KMS-11 (cell line): ENCODE measurements around the gene B2M.

Experiments used
- H2AFZ ChIP-seq: fragments of 200-600 bp; sonication (generic); 2 replicates; pipeline ENCODE4 v1.6.1; 2016; ENCODE audit warnings: antibody characterized with exemption, mixed run types, low read depth
- H3K27ac ChIP-seq: fragments of 200-600 bp; sonication (generic); 2 replicates; pipeline ENCODE4 v1.6.1; 2016; ENCODE audit warnings: mild to moderate bottlenecking, mixed run types
- H3K27me3 ChIP-seq: fragments of 200-600 bp; sonication (generic); 2 replicates; pipeline ENCODE4 v1.6.1; 2017; ENCODE audit warnings: mild to moderate bottlenecking, low read depth, mixed run types, moderate library complexity; ENCODE audit not compliant: insufficient read depth
- H3K36me3 ChIP-seq: fragments of 200-600 bp; sonication (generic); 2 replicates; pipeline ENCODE4 v1.6.1; 2017; ENCODE audit warnings: mild to moderate bottlenecking, mixed run types; ENCODE audit not compliant: insufficient read depth
- H3K4me1 ChIP-seq: fragments of 200-600 bp; sonication (generic); 2 replicates; pipeline ENCODE4 v1.6.1; 2016; ENCODE audit warnings: mild to moderate bottlenecking, low read depth, mixed run types; ENCODE audit not compliant: poor library complexity, severe bottlenecking
- H3K4me2 ChIP-seq: fragments of 200-600 bp; sonication (generic); 2 replicates; pipeline ENCODE4 v1.7.0; 2016; ENCODE audit warnings: mild to moderate bottlenecking, mixed run types
- H3K4me3 ChIP-seq: fragments of 200-600 bp; sonication (generic); IDR thresholded peaks from 2 replicates; pipeline ENCODE4 v1.6.1; 2017; ENCODE audit warnings: low read depth, low read length, mixed read lengths; ENCODE audit not compliant: insufficient read depth
- H3K79me2 ChIP-seq: fragments of 200-600 bp; sonication (generic); 2 replicates; pipeline ENCODE4 v1.6.1; 2016; ENCODE audit warnings: low read depth, mixed run types; ENCODE audit not compliant: insufficient read depth
- H3K9ac ChIP-seq: fragments of 200-600 bp; sonication (generic); 2 replicates; pipeline ENCODE4 v1.6.1; 2016; ENCODE audit warnings: mild to moderate bottlenecking, mixed run types
- H4K20me1 ChIP-seq: fragments of 200-600 bp; sonication (generic); 2 replicates; pipeline ENCODE4 v1.6.1; 2016; ENCODE audit warnings: mild to moderate bottlenecking, mixed run types; ENCODE audit not compliant: insufficient read depth
- CTCF ChIP-seq: fragments of 200-600 bp; sonication (generic); conservative IDR thresholded peaks from 2 replicates; pipeline ENCODE4 v1.6.1; 2017; ENCODE audit warnings: low read depth, mild to moderate bottlenecking, antibody characterized with exemption, low read length, moderate library complexity, mixed read lengths

The B2M gene

GRCh38 chr15:44715797-44716334 lies 4.5 kb downstream of the B2M start:
- no peaks in the 10 kb centered on the region for H3K27me3 ChIP-seq
- peaks cover 80% of the 10 kb centered on the region for H3K4me1 ChIP-seq
- H3K27ac ChIP-seq, result peak overlapping the region; percentile 19; the same call in 1 of the 2 replicates
- no peak overlapping the region for H3K9ac ChIP-seq
- no peak for TF ChIP-seq CTCF
- H3K4me2 ChIP-seq, result no peak overlapping the region; the same call in 1 of the 2 replicates
- peaks cover 56% of the 10 kb centered on the region for H3K79me2 ChIP-seq
- no peak overlapping the region for H3K4me3 ChIP-seq
- H2AFZ ChIP-seq, result no peak overlapping the region
- H4K20me1 ChIP-seq, result peaks cover 36% of the 10 kb centered on the region
- H3K36me3 ChIP-seq, result peaks cover 17% of the 10 kb centered on the region

DNA sequence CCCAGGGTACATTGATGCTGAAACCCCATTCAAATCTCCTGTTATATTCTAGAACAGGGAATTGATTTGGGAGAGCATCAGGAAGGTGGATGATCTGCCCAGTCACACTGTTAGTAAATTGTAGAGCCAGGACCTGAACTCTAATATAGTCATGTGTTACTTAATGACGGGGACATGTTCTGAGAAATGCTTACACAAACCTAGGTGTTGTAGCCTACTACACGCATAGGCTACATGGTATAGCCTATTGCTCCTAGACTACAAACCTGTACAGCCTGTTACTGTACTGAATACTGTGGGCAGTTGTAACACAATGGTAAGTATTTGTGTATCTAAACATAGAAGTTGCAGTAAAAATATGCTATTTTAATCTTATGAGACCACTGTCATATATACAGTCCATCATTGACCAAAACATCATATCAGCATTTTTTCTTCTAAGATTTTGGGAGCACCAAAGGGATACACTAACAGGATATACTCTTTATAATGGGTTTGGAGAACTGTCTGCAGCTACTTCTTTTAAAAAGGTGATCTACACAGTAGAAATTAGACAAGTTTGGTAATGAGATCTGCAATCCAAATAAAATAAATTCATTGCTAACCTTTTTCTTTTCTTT lies 5.8 kb downstream of the B2M start:
- no peaks in the 10 kb centered on the region for H3K27me3 ChIP-seq
- H3K9ac ChIP-seq, result no peak overlapping the region
- H3K79me2 ChIP-seq, result peaks cover 48% of the 10 kb centered on the region
- no peak overlapping the region for H2AFZ ChIP-seq
- peaks cover 92% of the 10 kb centered on the region for H3K4me1 ChIP-seq
- H3K4me3 ChIP-seq, result no peak overlapping the region
- no peak overlapping the region for H3K27ac ChIP-seq
- TF ChIP-seq CTCF, result no peak
- H4K20me1 ChIP-seq, result peaks cover 36% of the 10 kb centered on the region
- H3K4me2 ChIP-seq, result peak overlapping the region; percentile 3; the same call in 1 of the 2 replicates
- H3K36me3 ChIP-seq, result peaks cover 17% of the 10 kb centered on the region

DNA sequence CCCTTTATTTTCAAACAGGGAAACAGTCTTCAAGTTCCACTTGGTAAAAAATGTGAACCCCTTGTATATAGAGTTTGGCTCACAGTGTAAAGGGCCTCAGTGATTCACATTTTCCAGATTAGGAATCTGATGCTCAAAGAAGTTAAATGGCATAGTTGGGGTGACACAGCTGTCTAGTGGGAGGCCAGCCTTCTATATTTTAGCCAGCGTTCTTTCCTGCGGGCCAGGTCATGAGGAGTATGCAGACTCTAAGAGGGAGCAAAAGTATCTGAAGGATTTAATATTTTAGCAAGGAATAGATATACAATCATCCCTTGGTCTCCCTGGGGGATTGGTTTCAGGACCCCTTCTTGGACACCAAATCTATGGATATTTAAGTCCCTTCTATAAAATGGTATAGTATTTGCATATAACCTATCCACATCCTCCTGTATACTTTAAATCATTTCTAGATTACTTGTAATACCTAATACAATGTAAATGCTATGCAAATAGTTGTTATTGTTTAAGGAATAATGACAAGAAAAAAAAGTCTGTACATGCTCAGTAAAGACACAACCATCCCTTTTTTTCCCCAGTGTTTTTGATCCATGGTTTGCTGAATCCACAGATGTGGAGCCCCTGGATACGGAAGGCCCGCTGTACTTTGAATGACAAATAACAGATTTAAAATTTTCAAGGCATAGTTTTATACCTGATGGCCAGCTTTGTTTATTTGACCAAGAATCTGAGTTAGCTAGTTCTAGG lies 7.0 kb downstream of the B2M start:
- Histone ChIP-seq H3K36me3 (peaks cover 17% of the 10 kb centered on the region), H3K4me3 (no peak overlapping the region), H3K27me3 (no peaks in the 10 kb centered on the region), H3K27ac (peak overlapping the region; percentile 47; the same call in 1 of the 2 replicates), H2AFZ (no peak overlapping the region), H3K4me1 (peaks cover 93% of the 10 kb centered on the region), H3K4me2 (peak overlapping the region; percentile 23; the same call in 1 of the 2 replicates), H4K20me1 (peaks cover 29% of the 10 kb centered on the region), H3K9ac (no peak overlapping the region), H3K79me2 (peaks cover 35% of the 10 kb centered on the region)
- TF ChIP-seq CTCF, result no peak

GRCh38 chr15:44718927-44719292 lies 7.6 kb downstream of the B2M start:
- Histone ChIP-seq H3K36me3 (peaks cover 17% of the 10 kb centered on the region), H3K27me3 (no peaks in the 10 kb centered on the region), H3K4me2 (peak overlapping the region; percentile 23; the same call in 1 of the 2 replicates), H2AFZ (no peak overlapping the region), H3K27ac (peak overlapping the region; percentile 47), H3K4me1 (peaks cover 90% of the 10 kb centered on the region), H3K9ac (no peak overlapping the region), H4K20me1 (peaks cover 23% of the 10 kb centered on the region), H3K4me3 (no peak overlapping the region), H3K79me2 (peaks cover 30% of the 10 kb centered on the region)
- no peak for TF ChIP-seq CTCF
